MM.1S (cell line): ENCODE results near the gene CLEC6A.

Experiments
- CTCF ChIP-seq: fragments of 300-600 bp; sonication (generic); IDR thresholded peaks from 2 replicates; pipeline ENCODE4 v1.5.1; 2016; ENCODE audit warnings: antibody characterized with exemption, low read length, mixed read lengths
- EZH2 ChIP-seq: fragments of 300-600 bp; sonication (generic); optimal IDR thresholded peaks from 2 replicates; pipeline ENCODE3; 2017; ENCODE audit warnings: low read depth, mild to moderate bottlenecking, antibody characterized with exemption, low read length, mixed read lengths
- EZH2phosphoT487 ChIP-seq: fragments of 300-600 bp; sonication (generic); IDR thresholded peaks from 2 replicates; pipeline ENCODE4 v1.6.1; 2018; ENCODE audit warnings: antibody characterized with exemption, low read length

DNA sequence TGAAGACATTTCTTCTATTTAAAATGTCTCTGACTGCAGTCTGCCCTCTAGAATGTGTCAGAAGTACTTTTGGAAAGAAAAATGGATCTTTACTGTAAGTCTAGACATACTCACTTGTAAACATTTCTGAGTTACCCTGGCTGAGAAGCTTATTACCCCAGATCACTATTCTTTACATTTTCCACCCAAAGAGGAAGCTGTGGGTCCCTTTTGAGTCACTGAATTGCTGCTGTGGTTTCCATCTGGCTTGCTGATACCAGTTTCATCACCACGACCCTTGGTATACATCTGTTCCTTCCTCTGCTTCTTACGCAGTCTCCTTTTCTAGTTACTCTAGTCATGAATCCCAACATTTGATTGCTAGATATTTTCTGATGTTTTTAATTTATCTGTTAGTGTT is 37.3 kb downstream of the CLEC6A start:
- TF ChIP-seq EZH2 (no peak), CTCF (no peak), EZH2phosphoT487 (no peak)
